A549 (cell line): ENCODE measurements around the gene HEG1. TPM values are rescaled to one million over a fixed set of nuclear protein-coding genes. Genes with fewer than 3 reads are reported as not detected.

Source experiments
- ATAC-seq, 2 experiments: fragments of 200-7000 bp in 1 of 2; fragments of >200 bp in 1 of 2; cut with Nextera tagmentation in 1 of 2; cut with Tn5 transposase in 1 of 2; 3 replicates each; pipeline versions ENCODE4 v1.8.0 to v1.9.1; 2018 to 2020; ENCODE audit warnings: mild to moderate bottlenecking in 1 of 2, moderate library complexity in 1 of 2
- CTCF ChIA-PET: fragments of 300-600 bp; sonication (Branson Sonifier 250); formaldehyde crosslinking; extraction: SDS; loops from one replicate; lab custom pipeline; 2021; ENCODE audit warnings: antibody characterized with exemption, inconsistent platforms; lab: Yijun Ruan, JAX
- POLR2A ChIA-PET: fragments of 350-600 bp; formaldehyde crosslinking; extraction: SDS; loops from one replicate; lab custom pipeline; 2021; ENCODE audit warnings: antibody characterized with exemption, inconsistent platforms; lab: Yijun Ruan, JAX
- DNase-seq, 2 experiments: peaks; one replicate each; pipeline versions ENCODE4 v3.0.0 to v3.0.0-alpha.2; 2011 to 2016; ENCODE audit warnings: low read depth in 1 of 2, low spot score in 1 of 2
- FAIRE-seq: peaks from 2 replicates; lab custom pipeline; 2011; peaks lifted over from hg19 to GRCh38; lab: Jason Lieb, UNC
- H3K27ac ChIP-seq, 2 experiments: fragments of >200 bp; sonication (Bioruptor Twin); formaldehyde crosslinking; 3 replicates each; pipeline ENCODE4 v1.5.1; 2016 to 2017
- H3K4me1 ChIP-seq: fragments of >200 bp; sonication (Bioruptor Twin); formaldehyde crosslinking; 3 replicates; pipeline ENCODE4 v1.6.1; 2016
- H3K4me2 ChIP-seq: fragments of >200 bp; sonication (Bioruptor Twin); formaldehyde crosslinking; 3 replicates; pipeline ENCODE4 v1.6.1; 2016
- H3K4me3 ChIP-seq: fragments of >200 bp; sonication (Bioruptor Twin); formaldehyde crosslinking; 3 replicates; pipeline ENCODE4 v1.5.1; 2016
- H3K9me3 ChIP-seq: fragments of >200 bp; sonication (Bioruptor Twin); formaldehyde crosslinking; 3 replicates; pipeline ENCODE4 v1.6.1; 2016
- CHD4 ChIP-seq: fragments of 200-600 bp; sonication (generic); IDR thresholded peaks from 2 replicates; pipeline ENCODE4 v1.6.1; 2016; ENCODE audit warnings: antibody characterized with exemption, mild to moderate bottlenecking, borderline replicate concordance
- FOSL2 ChIP-seq, 2 experiments: fragments of 450-650 bp in 1 of 2; fragments of >200 bp in 1 of 2; sonication (Bioruptor Twin) in 1 of 2; formaldehyde crosslinking; IDR thresholded peaks; 2 replicates each; pipeline versions ENCODE4 v1.5.0 to v1.6.1; 2016 to 2020; ENCODE audit warnings: mild to moderate bottlenecking in 1 of 2, moderate library complexity in 1 of 2
- GATA3 ChIP-seq: IDR thresholded peaks from 2 replicates; pipeline ENCODE4 v1.6.1; 2012; ENCODE audit warnings: borderline replicate concordance
- HDAC2 ChIP-seq: fragments of 200-600 bp; sonication (generic); IDR thresholded peaks from 2 replicates; pipeline ENCODE4 v1.6.1; 2016
- HOXA7 ChIP-seq: fragments of 250-450 bp; sonication (Bioruptor Pico); IDR thresholded peaks from 2 replicates; pipeline ENCODE4 v1.5.0; 2020; ENCODE audit warnings: mild to moderate bottlenecking, moderate library complexity
- HOXB13 ChIP-seq: fragments of 250-450 bp; sonication (Bioruptor Pico); IDR thresholded peaks from 2 replicates; pipeline ENCODE4 v1.5.0; 2020; ENCODE audit warnings: low read depth, mild to moderate bottlenecking, moderate library complexity
- HOXB5 ChIP-seq: fragments of 250-450 bp; sonication (Bioruptor Pico); IDR thresholded peaks from 2 replicates; pipeline ENCODE4 v1.5.0; 2020; ENCODE audit warnings: mild to moderate bottlenecking, moderate library complexity
- KDM1A ChIP-seq: fragments of 200-600 bp; sonication (generic); IDR thresholded peaks from 2 replicates; pipeline ENCODE4 v1.6.1; 2016; ENCODE audit warnings: low read depth, mild to moderate bottlenecking
- MAZ ChIP-seq: fragments of 150-350 bp; IDR thresholded peaks from 2 replicates; pipeline ENCODE4 v1.6.1; 2014; ENCODE audit warnings: antibody characterized with exemption, low read depth, low read length, borderline replicate concordance
- MYC ChIP-seq: IDR thresholded peaks from 2 replicates; pipeline ENCODE4 v1.6.1; 2012; ENCODE audit warnings: mild to moderate bottlenecking, inconsistent platforms, low read length, improper control_type of control experiment, borderline replicate concordance
- NPAS2 ChIP-seq: fragments of 250-450 bp; sonication (Bioruptor Pico); IDR thresholded peaks from 2 replicates; pipeline ENCODE4 v1.8.0; 2022; ENCODE audit warnings: mild to moderate bottlenecking, moderate library complexity, borderline replicate concordance
- NR3C1 ChIP-seq: fragments of >200 bp; sonication (Bioruptor Twin); formaldehyde crosslinking; IDR thresholded peaks from 3 replicates; pipeline ENCODE4 v1.6.1; 2017
- POLR2A ChIP-seq: IDR thresholded peaks from 2 replicates; pipeline ENCODE4 v1.6.1; 2012; ENCODE audit warnings: mild to moderate bottlenecking, low read length
- POLR2AphosphoS2 ChIP-seq: conservative IDR thresholded peaks from 2 replicates; pipeline ENCODE4 v1.6.1; 2012; ENCODE audit warnings: low read length, improper control_type of control experiment, inconsistent platforms
- RAD21 ChIP-seq, 2 experiments: fragments of >200 bp in 1 of 2; sonication (Bioruptor Twin) in 1 of 2; formaldehyde crosslinking in 1 of 2; IDR thresholded peaks in 1 of 2; conservative IDR thresholded peaks in 1 of 2; 2 replicates in 1 of 2; 3 replicates in 1 of 2; pipeline ENCODE4 v1.6.1; 2012 to 2018; ENCODE audit warnings: inconsistent platforms in 1 of 2
- RARB ChIP-seq: fragments of 250-450 bp; sonication (Bioruptor Pico); IDR thresholded peaks from 2 replicates; pipeline ENCODE4 v1.8.0; 2021; ENCODE audit warnings: mild to moderate bottlenecking, moderate library complexity
- SREBF2 ChIP-seq: fragments of 450-650 bp; IDR thresholded peaks from 2 replicates; pipeline ENCODE4 v1.6.1; 2014; ENCODE audit warnings: mild to moderate bottlenecking, moderate library complexity
- TP53 ChIP-seq: fragments of 250-450 bp; sonication (Bioruptor Pico); IDR thresholded peaks from 2 replicates; pipeline ENCODE4 v1.5.0; 2021; ENCODE audit warnings: mild to moderate bottlenecking, moderate library complexity
- WGBS: methylation state at CpG from one replicate; pipeline ENCODE4 v1.1.6; 2017; ENCODE audit errors: missing lambda C conversion rate; 5-methylcytosine and 5-hydroxymethylcytosine counted together
- polyA plus RNA-seq, 4 experiments: library from polyadenylated mRNA; depleted of rRNA in 3 of 4; stranded (reverse); fragments of >200 nt; fragmentation: RNase III in 1 of 4; extraction: RNeasy Plus Mini Kit Qiagen cat#74134 plus additional on column Dnase treatment in 1 of 4; gene quantifications; 2 replicates in 3 of 4; 3 replicates in 1 of 4; pipeline ENCODE4 v1.2.3, GENCODE V29; 2011 to 2017
- TF ChIP-seq, protein P1 (sequence below): fragments of 250-450 bp; sonication (Bioruptor Pico); IDR thresholded peaks from 2 replicates; pipeline ENCODE4 v1.5.0; 2021; ENCODE audit warnings: mild to moderate bottlenecking, moderate library complexity, borderline replicate concordance
- TF ChIP-seq, protein P2 (sequence below): IDR thresholded peaks from 2 replicates; pipeline ENCODE4 v1.6.1; 2012
- TF ChIP-seq, protein P3 (sequence below): IDR thresholded peaks from 2 replicates; pipeline ENCODE4 v1.6.1; 2012
- TF ChIP-seq, protein P4 (sequence below): IDR thresholded peaks from 2 replicates; pipeline ENCODE4 v1.6.1; 2012; ENCODE audit warnings: low read depth, borderline replicate concordance

HEG1 gene
- polyA plus RNA-seq, 2 of the 4 experiments (the other 2 are of a cell fraction), result 5.4 to 5.6 TPM

DNA sequence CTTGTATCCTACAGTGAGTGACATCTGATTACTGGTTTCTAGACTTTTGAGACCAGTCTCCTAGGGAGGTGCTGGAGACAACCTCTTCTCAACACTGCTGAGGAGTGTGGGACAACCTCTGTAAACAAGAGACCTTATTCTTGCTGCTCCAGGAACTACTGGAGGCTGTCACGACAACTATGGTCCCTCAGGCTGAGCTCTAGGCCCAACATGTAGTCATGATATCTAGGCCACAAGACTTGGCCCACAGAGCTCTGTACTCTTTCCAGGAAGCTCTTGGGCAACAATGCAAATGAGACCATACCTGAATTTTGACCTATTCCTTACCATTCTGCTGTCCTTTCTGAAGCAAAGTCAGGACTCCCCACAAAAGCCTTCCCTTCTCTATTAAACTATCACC, 24.3 kb upstream of the HEG1 start:
- TF ChIP-seq RAD21 (conservative IDR thresholded peaks at IDR 0.05 in 1 of 2, IDR thresholded peaks at IDR 0.05 in 1 of 2), result no peak
- no peak for TF ChIP-seq RARB
- no peak for TF ChIP-seq HOXA7 (CRISPR knock-in tag)
- Histone ChIP-seq H3K4me2 (peak overlapping the region; percentile 45; the same call in 1 of the 3 replicates), H3K27ac (peak overlapping the region in 1 of 2 experiments; percentile 58; a peak in 3 of 6 replicates), H3K9me3 (no peaks in the 10 kb centered on the region), H3K4me3 (no peak overlapping the region), H3K4me1 (peaks cover 22% of the 10 kb centered on the region)
- ATAC-seq (no peak), FAIRE-seq (no peak), DNase-seq (no peak)
- CTCF ChIA-PET, result interaction anchor here (1.2 to 2.2 kb wide), 4 partner anchors 8 to 85 kb away, joined by 3 to 7 read pairs (median 3); no protein-coding TSS in a partner anchor
- 80% methylated on average over 1 of the region's 1 CpG for WGBS
- POLR2A ChIA-PET, result interaction anchor here (1.1 kb wide), 1 partner anchor 17 kb away, joined by 3 read pairs; no protein-coding TSS in a partner anchor

DNA sequence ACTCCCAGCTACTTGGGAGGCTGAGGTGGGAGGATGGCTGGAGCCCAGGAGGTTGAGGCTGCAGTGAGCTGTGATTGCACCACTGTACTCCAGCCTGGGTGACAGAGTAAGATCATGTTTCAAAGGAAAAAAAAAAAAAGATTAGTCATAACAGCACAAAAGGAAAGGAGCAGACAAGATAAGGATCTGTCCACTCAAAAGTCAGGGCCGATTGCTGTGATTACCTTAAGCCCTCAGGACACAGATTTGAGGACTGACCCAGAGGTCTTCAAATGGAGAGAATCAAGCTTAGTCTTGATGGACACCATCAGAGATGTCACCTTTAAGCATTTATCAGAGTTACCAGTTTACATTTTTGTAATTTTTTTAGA, 23.9 kb upstream of the HEG1 start:
- CTCF ChIA-PET, result interaction anchor here (1.2 to 2.2 kb wide), 2 partner anchors 13 to 30 kb away, joined by 3 to 7 read pairs; no protein-coding TSS in a partner anchor
- ATAC-seq (peak; percentile 51 to 52; a peak in 2 of 6 replicates), DNase-seq (peak in 1 of 2 experiments; percentile 15), FAIRE-seq (no peak)
- 23% methylated on average over 1 of the region's 1 CpG for WGBS
- Histone ChIP-seq H3K27ac (peak overlapping the region in 1 of 2 experiments; percentile 58; a peak in 3 of 6 replicates), H3K4me3 (no peak overlapping the region), H3K4me2 (peak overlapping the region; percentile 45; the same call in 2 of the 3 replicates), H3K4me1 (peaks cover 22% of the 10 kb centered on the region), H3K9me3 (no peaks in the 10 kb centered on the region)
- POLR2A ChIA-PET, result interaction anchor here (0.6 to 1.1 kb wide), 2 partner anchors 17 to 82 kb away, joined by 3 read pairs; no protein-coding TSS in a partner anchor
- TF ChIP-seq, protein P1, sequence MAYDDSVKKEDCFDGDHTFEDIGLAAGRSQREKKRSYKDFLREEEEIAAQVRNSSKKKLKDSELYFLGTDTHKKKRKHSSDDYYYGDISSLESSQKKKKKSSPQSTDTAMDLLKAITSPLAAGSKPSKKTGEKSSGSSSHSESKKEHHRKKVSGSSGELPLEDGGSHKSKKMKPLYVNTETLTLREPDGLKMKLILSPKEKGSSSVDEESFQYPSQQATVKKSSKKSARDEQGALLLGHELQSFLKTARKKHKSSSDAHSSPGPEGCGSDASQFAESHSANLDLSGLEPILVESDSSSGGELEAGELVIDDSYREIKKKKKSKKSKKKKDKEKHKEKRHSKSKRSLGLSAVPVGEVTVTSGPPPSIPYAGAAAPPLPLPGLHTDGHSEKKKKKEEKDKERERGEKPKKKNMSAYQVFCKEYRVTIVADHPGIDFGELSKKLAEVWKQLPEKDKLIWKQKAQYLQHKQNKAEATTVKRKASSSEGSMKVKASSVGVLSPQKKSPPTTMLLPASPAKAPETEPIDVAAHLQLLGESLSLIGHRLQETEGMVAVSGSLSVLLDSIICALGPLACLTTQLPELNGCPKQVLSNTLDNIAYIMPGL, result no peak
- TF ChIP-seq POLR2A (no peak), GATA3 (peak; percentile 74), NPAS2 (CRISPR knock-in tag) (no peak), RAD21 (conservative IDR thresholded peaks at IDR 0.05 in 1 of 2, IDR thresholded peaks at IDR 0.05 in 1 of 2) (no peak), HOXB5 (CRISPR knock-in tag) (no peak), NR3C1 (no peak), HOXB13 (CRISPR knock-in tag) (no peak), FOSL2 (IDR thresholded peaks at IDR 0.05) (no peak), FOSL2 (CRISPR knock-in tag; IDR thresholded peaks at IDR 0.05) (peak; percentile 18; the same call in 1 of the 2 replicates), TP53 (no peak), HDAC2 (no peak), MYC (no peak), MAZ (no peak), KDM1A (no peak), POLR2AphosphoS2 (no peak)
- TF ChIP-seq, protein P2, sequence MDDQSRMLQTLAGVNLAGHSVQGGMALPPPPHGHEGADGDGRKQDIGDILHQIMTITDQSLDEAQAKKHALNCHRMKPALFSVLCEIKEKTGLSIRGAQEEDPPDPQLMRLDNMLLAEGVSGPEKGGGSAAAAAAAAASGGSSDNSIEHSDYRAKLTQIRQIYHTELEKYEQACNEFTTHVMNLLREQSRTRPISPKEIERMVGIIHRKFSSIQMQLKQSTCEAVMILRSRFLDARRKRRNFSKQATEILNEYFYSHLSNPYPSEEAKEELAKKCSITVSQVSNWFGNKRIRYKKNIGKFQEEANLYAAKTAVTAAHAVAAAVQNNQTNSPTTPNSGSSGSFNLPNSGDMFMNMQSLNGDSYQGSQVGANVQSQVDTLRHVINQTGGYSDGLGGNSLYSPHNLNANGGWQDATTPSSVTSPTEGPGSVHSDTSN, result no peak

DNA sequence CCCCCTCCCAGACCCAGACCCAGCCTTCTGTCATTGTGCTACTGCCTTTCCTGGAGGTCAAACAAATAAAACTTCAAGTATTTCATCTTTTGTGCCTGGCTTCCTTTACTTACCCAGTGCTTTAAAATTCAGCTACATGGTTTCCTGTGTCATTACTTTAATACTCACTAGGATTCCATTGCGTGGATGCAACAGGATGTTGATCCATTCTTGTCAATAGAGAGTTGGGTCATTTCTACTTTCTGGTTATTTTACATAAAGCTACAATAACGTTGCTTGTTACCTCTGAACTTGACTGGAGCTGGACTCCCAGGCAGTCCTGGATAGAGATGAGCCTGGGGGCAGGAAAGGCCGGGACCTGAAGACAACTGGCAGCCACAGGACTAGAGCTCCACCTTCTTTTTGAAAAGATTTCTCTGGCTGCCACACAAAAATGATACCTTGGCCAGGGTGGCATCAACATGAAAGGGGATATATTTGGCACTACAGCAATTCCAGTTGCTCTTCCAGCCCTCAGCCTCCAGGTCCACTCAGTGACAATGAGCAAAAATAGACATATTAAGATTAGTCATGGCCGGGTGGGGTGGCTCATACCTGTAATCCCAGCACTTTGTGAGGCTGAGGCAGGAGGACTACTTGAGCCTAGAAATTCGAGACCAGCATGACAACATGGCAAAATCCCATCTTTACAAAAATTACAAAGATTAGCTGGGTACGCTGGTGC, 23.3 kb upstream of the HEG1 start:
- peak overlapping the region in 1 of 2 experiments; percentile 58; a peak in 3 of 6 replicates for H3K27ac ChIP-seq
- no peak for DNase-seq
- POLR2A ChIA-PET, result interaction anchor here (0.6 to 1.1 kb wide), 2 partner anchors 16 to 82 kb away, joined by 3 read pairs; no protein-coding TSS in a partner anchor
- no peak overlapping the region for H3K4me3 ChIP-seq
- H3K4me2 ChIP-seq, result 0 out of 3 replicates have a peak overlapping the region, but pooled peaks have one; percentile 12
- no peak for ATAC-seq
- no peak for FAIRE-seq
- H3K4me1 ChIP-seq, result peaks cover 21% of the 10 kb centered on the region
- no peaks in the 10 kb centered on the region for H3K9me3 ChIP-seq
- CTCF ChIA-PET, result interaction anchor here (1.2 to 2.2 kb wide), 2 partner anchors 13 to 31 kb away, joined by 3 to 7 read pairs; no protein-coding TSS in a partner anchor
- TF ChIP-seq KDM1A (no peak), HDAC2 (no peak), FOSL2 (IDR thresholded peaks at IDR 0.05) (no peak), FOSL2 (CRISPR knock-in tag; IDR thresholded peaks at IDR 0.05) (no peak), GATA3 (no peak), NR3C1 (no peak), SREBF2 (no peak), HOXB5 (CRISPR knock-in tag) (no peak), CHD4 (no peak)
- TF ChIP-seq, protein P3, sequence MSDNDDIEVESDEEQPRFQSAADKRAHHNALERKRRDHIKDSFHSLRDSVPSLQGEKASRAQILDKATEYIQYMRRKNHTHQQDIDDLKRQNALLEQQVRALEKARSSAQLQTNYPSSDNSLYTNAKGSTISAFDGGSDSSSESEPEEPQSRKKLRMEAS, result no peak
- TF ChIP-seq, protein P4, sequence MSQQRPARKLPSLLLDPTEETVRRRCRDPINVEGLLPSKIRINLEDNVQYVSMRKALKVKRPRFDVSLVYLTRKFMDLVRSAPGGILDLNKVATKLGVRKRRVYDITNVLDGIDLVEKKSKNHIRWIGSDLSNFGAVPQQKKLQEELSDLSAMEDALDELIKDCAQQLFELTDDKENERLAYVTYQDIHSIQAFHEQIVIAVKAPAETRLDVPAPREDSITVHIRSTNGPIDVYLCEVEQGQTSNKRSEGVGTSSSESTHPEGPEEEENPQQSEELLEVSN, result no peak
- TF ChIP-seq, all 56 proteins: peak for 0
- 63% methylated on average over 6 of the region's 6 CpGs for WGBS
